ENCODE data around the gene ERVFRD-1.
"Not testable (repeated sequence)": the region's sequence is repeated elsewhere in the genome, so short reads cannot be mapped to it uniquely, and the experiment has no call there.

DNA sequence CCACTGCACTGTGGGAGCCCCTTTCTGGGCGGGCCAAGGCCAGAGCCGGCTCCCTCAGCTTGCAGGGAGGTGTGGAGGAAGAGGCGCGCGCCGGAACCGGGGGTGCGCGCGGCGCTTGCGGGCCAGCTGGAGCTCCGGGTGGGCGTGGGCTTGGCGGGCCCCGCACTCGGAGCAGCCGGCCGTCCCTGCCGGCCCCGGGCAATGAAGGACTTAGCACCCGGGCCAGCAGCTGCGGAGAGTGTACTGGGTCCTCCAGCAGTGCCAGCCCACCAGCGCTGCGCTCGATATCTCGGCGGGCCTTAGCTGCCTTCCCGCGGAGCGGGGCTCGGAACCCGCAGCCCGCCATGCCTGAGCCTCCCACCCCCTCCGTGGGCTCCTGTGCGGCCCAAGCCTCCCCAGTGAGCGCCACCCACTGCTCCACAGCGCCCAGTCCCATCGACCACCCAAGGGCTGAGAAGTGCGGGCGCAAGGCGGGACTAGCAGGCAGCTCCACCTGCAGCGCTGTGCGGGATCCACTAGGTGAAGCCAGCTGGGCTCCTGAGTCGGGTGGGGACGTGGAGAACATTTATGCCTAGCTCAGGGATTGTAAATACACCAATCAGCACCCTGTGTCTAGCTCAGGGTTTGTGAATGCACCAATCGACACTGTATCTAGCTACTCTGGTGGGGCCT is 24.2 kb downstream of the ERVFRD-1 start:
- not testable (repeated sequence) for TF ChIP-seq CTCF (optimal IDR thresholded peaks at IDR 0.05 in 1 of 3, IDR thresholded peaks at IDR 0.05 in 1 of 3, conservative IDR thresholded peaks at IDR 0.05 in 1 of 3; ENCODE audit: extremely low read depth in 1 of 3, insufficient read depth in 2 of 3, low read length in 3 of 3); EZH2 (IDR thresholded peaks at IDR 0.05; ENCODE audit: low read length)
